ENCODE data around the gene SORCS2. TPM values are rescaled to one million over a fixed set of nuclear protein-coding genes. Genes with fewer than 3 reads are reported as not detected.

Gene SORCS2
- total RNA-seq, 1 donor from 2014 or later, result 4.9 TPM

DNA sequence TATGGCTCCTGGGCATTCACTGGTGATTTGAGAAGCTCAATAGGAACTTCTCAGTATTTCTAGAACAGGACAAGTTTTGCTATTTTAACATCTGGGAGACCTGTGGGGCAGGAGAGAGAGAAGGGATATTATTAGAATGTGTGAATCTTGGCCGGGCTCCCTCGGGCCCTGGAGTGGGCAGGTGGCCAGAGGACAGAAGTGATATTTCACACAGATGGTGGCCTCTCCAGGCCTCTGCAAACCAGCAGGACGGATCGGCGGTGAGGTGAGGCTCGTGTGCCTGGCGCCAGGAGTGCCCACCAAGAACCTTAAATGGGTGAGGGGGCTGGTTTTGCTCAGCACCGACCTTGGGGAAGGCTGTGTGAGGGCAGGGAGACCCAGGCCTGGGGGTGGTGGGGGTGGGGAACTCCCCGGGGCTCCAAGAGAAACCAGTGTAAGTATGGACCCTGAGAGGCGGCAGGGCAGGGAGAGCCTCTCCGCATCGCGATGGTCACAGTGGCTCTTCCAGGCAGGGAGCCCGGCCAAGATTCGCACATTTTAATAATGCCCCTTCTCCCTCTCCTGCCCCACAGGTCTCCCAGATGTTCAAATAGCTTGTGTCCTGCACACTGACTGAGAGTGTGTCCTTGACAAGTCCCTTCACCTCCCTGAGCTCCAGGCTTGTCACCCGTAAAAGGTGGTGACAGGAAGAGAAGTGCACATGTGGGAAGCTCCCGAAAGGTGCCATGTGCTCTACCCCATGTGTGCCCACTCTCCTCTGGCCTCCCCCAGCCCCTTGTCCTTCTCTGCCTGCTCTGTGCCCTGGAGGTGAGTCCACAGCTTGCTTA lies 64.9 kb downstream of the SORCS2 start:
- DNase-seq (ENCODE audit: low spot score in 2 of 2), result no peak
- no peak for FAIRE-seq

DNA sequence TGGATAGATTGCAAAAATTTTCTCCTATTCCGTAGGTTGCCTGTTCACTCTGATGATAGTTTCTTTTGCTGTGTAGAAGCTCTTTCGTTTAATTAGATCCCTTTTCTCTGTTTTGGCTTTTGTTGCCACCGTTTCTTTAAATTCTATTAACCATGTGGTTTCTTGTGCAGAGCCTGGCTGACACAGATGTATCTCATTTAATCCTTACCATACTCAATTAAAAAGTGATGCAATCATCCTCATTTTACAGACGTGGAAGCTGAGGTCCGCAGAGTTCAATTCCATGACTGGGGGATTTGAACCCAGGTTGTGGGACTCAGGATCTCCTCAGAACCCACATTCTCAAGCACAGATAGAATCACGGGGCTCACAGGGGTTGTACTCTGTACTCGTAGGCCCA lies 66.7 kb downstream of the SORCS2 start:
- DNase-seq (ENCODE audit: low spot score in 2 of 2), result no peak
- FAIRE-seq, result no peak

DNA sequence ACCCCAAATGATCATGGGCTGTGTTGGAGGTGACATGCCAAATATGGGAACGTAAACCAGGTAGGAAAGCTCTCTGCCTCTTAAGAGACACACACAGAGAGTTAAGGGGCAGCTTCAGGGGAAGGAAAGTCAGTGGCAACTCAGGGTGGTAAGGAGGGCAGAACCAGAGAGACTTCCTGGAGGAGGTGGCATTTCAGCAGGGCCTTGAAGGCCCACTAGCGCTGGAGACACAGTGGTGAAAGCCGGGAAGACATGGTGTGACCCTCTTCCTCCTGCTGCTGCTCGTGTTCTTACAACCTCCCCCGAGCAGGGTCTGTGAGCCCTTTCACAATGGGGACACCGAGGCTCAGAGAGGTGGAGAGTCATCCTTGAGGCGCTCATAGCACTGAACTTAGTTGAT lies 68.2 kb downstream of the SORCS2 start:
- no peak for DNase-seq (ENCODE audit: low spot score in 2 of 2)
- no peak for FAIRE-seq

DNA sequence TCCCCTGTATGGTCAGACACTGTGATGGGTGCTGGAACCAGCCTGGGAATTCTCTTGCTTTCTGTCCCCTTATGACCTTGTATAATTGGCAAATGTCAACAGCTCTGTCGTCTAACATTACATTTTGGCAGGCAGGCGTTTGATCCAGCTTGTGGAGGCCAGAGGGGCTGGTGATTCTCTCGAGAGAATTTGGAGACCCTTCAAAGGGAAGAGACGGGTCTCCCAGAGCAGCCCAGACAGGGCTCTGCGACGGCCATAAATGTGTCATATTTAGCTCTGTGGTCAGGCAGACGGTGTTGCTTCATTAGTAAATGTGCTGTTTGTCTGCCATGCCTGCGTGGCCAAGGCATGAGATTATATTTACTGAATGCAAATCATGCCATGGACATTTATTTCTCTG lies 68.7 kb downstream of the SORCS2 start:
- no peak for DNase-seq (ENCODE audit: low spot score in 2 of 2)
- FAIRE-seq, result no peak

DNA sequence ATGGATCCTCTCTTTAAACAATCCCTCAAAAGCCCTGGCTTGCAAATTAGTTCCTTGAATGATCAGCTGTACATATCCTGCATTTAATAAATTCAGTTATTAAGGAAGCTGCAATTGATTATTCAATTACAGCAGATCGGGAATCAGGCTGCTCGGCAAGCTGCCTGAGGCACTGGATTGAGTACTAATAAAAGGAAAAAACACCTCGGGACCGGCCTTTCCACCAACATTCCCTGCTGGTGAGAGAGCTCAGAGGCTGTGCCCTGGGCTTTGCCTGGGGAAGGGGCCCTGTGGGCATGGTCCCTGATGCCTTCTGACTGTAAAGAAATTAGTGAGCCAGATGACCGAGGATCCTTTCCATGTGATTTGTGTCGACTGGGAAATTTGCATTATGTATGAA lies 69.2 kb downstream of the SORCS2 start:
- FAIRE-seq (no peak), DNase-seq (ENCODE audit: low spot score in 2 of 2) (no peak)

DNA sequence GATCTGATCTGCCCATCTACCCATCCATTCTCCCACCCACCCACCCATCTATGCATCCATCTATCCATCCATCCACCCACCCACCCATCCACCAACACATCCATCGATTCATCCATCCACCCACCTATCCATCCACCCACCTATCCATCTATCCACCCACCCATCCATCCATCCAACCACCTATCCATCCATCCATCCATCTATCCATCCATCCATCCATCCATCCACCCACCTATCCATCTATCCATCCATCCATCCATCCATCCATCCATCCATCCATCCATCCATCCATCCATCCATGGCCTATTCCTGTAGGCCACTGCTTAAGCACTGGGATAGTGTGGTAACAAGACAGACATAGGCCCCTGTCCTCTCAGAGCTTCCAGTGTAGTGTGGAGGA lies 69.8 kb downstream of the SORCS2 start:
- no peak for FAIRE-seq

DNA sequence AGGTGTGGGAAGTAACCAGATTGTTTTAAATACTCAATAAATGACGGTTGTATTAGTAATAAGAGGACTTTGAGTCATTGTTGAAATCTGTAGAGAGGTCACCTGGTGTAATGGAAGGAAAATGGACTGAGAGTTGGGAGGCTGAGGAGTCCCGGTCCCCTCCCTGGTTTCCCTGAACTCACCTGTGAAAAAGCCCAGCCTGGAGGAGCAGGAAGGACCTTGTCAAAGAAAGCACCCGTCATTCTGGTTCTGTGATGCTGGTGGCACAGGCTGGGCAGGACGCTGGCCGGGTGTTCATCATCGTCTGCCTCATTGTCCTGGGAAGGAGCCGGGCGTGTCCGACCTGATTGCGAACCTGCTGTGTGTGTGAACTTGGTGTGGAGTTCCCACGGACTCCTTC lies 70.8 kb downstream of the SORCS2 start:
- no peak for FAIRE-seq

More for the DNA sequence above, 69.8 kb downstream of the SORCS2 start:
- no peak for DNase-seq (ENCODE audit: low spot score in 2 of 2)

DNA sequence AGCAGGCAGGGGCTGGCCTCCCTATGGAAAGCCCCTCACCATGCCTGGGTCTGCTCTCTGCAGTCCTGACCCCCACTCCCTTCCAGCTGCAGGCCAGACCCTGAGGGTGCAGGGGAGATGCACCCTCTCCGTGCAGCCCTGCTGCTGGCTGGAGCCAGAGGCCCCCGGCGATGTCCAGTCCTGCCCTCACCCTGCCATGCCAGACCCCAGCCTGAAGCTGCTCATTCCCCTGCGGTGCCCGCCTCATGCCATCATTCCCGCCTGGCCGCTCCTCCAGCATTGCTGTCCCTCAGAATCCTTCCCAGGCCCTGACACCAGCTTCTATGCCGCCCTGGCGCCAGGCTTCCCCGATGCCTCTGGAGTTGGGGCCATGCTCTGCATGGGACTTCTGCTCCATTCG lies 72.4 kb downstream of the SORCS2 start:
- FAIRE-seq, result no peak
- no peak for DNase-seq (ENCODE audit: low spot score in 2 of 2)

More for the DNA sequence above, 70.8 kb downstream of the SORCS2 start:
- no peak for DNase-seq (ENCODE audit: low spot score in 2 of 2)

DNA sequence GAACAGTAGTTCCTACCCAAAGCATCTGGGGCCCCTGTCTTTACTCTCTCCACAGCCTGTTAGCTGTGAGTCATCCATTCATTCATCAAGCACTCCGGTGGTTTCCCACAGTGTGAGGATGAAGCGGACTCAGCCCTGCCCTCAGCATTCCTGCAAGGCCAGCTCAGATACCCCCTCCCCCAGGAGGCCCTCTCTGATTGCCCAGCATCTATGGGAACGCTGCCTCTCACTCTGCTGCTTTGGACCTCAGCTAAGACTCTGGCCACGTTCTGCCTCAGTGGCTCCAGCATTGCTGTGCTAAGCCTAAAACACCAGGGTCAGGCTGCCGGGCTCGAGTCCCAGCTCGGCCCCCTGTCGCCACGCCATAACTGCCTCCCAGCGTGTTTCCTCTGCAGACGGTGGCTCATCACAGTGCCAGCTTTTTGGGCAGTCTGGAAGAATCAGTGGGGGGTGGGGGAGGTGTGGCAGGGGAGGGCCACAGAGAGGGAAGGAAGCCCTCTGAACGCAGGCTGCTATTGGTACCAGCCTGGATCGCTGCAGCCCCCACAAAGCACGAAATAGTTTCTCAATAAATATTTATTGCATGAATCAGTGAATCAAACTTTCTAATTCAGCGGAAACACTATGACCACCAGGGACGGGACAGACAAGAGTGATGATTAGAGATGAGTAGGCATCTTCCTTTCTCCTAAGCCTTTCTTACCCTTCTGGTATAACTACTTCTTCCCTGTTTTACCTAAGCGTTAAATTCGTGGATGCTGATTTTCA lies 74.4 kb downstream of the SORCS2 start:
- no peak for DNase-seq (ENCODE audit: low spot score in 2 of 2)
- FAIRE-seq, result no peak

DNA sequence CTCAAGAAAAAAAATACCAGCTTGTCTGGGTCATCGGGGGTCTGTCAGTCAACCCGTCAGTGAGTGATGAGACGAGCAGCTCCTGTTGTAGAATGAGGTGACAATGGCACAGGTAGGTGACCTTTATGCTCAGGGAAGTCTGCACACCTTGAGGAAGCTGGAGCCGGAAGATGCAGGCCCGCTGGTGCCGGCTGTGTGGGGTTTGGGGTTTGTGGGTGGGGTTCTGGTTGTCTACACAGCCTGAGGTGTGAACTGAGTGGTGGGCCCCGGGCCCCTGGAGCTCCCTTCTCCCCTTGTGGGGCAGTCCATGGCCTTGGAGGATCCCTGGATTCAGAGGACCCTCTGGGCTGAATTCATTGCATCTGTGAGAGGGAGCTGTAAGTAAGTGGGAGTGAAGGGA lies 75.5 kb downstream of the SORCS2 start:
- DNase-seq (ENCODE audit: low spot score in 2 of 2), result no peak
- no peak for FAIRE-seq

DNA sequence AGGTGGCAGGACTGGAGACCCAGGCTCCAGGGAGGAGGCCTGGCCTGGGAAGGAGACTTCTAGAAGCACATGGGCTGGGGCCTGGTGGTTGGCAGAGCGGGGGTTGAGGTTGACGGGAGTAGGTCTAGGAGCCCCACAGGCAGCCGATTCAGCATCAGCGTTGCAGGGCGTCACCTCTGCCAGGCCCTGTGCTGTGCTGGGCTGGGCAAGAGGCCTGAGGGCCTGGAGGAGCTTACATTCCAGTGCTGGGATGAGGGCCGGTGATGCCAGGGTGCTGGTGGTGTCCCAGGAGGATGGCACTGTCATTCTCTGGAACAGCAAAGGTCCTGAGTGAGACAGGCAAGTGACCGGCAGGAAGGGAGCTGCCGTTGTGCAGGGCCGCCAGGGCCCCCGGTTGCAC lies 76.6 kb downstream of the SORCS2 start:
- no peak for FAIRE-seq

DNA sequence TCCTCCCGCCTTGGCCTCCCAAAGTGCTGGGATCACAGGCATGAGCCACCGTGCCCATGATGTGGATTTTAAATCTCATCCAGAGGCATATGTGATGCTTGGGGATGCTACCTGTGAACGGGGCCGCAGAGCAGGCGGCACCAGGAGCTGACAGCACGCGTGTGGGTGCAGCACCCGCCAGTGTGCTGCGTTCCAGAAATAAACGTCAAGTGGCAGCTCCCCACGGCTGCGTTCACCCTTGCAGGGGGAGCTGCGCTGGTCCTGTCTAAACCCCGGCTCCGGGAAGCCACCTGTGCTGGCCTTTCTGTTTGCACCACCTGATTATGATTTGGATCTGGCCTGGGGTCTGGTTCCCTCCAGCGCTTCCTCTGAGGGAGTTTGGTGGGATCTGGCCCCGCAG lies 77.8 kb downstream of the SORCS2 start:
- DNase-seq (ENCODE audit: low spot score in 2 of 2) (no peak), FAIRE-seq (no peak)

More for the DNA sequence above, 76.6 kb downstream of the SORCS2 start:
- no peak for DNase-seq (ENCODE audit: low spot score in 2 of 2)

DNA sequence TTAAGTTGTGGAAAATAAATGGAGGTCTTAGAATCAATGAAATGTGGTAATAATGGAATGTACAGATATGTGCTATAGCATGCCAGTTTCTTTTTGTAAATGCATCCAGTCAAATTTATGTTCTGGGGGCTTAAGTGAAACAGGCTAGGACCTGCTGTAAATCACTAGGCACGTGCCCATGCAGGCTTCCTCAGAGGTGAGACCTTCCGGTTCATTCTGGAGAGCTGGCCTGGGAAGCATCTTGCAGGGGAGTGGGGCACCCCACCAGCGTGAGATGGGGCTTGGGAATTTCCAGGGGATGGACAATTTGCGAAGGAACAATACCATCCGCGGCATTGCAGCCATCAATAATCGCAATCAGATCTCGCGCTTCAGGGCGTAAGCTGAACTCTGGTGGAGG lies 80.1 kb downstream of the SORCS2 start:
- no peak for FAIRE-seq
- DNase-seq (ENCODE audit: low spot score in 2 of 2), result no peak

DNA sequence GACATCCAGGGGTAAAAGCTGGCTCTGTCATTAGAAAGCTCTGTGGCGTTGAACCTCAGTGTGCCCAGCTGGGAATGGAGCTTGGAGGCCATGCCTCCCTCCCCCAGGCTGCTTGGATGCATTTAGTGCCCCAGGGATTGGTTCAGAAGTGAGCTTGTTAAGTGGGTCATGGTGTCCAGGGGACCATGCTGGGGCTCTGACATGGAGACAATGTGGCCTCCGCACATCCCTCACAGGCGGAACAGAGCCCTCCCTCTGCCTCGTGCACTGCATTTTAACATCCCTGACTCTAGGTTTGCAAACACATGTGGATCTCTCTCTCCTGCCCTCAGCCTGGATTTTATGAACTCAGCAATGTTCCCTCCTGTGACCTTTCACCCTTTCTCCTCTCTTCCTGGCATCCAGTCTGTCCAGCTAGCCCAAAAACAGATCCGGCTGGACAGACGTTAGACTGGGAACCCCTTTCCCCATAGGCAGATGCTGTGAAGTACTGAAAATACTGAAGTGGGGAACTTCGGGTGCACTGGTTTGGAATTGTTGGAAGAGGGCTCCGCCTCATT lies 81.5 kb downstream of the SORCS2 start:
- DNase-seq (ENCODE audit: low spot score in 2 of 2) (no peak), FAIRE-seq (no peak)

DNA sequence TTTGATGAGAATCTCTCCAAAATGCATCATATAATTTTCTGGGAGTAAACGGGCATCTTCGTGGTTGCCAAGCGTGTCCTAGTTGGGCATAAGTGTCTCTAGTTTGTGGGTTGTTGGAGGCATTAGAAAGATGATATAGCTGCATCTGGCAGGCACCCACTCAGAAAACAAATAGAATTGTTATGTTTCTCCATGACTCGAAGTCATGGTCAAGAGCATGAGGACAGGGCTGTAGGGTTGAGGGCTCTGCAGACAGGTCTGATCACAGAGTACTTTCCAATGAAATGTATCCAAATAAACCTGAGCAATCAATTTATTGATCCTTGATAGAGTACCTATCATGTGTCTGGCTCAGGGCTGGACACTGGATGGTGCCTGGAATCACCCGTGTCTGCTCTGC lies 82.7 kb downstream of the SORCS2 start:
- DNase-seq (ENCODE audit: low spot score in 2 of 2) (no peak), FAIRE-seq (no peak)

DNA sequence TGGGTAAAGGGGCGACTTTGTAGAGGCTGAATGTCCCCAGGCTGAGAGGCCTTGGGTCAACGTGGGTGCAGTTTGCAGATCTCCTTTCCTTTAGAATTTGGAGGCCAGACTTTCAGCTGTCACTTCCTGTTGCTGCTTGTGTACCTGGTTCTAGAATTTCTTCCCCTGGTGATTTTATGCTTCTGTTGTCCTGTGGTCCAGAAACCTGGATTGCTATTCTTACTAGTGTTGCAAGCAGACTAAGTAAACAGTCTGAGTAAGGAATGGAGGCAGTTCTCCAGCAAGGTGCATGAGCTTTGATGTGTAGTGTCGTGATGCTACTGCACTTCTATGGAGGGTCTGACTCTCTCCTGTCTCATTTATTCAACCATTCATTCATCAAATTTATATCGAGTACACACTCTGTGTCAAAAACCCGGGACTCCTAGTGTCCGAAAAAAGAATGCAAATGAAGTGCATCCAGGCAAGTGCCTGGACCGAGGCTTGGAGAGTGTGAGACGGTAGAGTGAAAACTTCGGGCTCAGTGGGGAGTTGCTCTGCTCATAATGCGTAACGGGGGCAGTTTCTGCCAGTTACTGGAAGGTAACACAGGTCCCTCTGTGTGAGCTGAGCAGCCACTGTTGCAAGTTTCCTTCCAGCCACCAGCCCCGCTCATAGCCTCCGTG lies 83.3 kb downstream of the SORCS2 start:
- FAIRE-seq, result no peak
- DNase-seq (ENCODE audit: low spot score in 2 of 2), result no peak

DNA sequence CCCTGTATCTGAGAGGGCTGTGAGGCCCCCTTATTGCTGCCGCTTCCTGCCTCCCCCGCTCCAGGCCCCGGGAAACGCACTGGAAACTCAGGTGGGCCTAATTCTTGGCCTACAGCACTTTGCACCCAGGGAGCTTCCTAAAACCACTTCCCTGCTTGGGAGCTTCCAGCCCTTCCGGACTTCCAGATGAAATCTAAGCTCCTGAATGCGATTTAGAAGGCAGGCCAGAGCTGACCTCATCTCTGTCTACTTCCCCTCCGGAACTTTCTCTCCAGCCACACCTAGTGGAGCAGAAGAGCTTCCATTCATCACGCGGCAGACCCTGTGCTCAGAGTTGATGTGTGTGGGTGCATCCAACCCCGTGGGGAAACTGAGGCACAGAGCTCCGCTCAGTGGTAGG lies 84.2 kb downstream of the SORCS2 start:
- no peak for DNase-seq (ENCODE audit: low spot score in 2 of 2)
- FAIRE-seq, result no peak

DNA sequence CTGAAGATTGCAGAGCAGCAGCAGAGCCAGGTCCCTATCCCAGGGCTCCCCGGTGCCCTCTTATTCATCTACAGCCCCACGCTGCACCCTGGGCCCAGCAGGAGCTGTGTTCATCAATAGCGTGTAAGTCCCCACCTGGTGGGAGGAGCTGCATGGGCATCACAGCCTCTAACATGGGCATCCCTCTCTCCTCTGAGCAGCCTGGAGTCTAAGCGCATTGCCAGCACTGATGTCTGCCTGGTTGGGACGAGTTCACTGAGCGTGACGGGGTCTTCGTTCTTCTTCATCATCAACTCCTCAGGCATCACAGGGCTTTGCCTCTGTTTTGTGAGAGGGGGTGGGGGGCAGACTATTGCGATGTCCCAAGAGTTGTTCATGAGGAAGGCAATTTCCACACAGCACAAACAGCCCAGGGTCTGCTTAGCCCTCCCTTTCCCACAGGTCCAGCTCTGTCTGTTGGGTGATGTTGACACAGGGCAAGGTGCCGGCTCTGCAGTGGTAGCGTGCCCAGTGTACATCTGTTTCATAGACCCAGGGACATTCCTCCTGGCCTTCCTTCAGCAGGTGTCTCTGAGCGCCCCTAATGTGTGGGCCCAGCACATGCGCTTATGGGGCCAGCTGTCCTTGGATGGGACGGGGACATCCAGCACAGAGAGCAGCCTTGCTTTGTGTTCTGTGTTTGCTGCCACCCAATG lies 85.9 kb downstream of the SORCS2 start:
- DNase-seq (ENCODE audit: low spot score in 2 of 2), result no peak

DNA sequence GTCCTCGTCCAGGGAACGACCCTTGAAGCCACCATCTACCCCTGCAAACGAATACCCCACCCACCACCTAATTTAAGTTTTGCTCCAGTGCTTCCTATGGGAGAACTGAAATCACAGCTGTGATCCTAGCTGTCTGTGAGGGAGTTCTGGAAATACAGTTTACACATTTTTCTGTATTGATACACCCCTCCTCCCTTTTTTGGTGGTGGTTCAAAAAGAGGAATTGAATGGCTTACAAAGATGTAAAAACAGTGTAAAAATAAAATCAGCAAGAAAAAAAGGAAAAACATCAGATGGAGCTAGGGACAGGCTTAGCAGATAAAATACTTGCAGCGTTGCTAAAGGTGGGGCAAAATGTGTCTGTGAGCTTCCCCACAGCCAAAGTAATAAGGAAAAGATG lies 86.6 kb downstream of the SORCS2 start:
- no peak for FAIRE-seq
- DNase-seq (ENCODE audit: low spot score in 2 of 2), result no peak

More for the DNA sequence above, 85.9 kb downstream of the SORCS2 start:
- FAIRE-seq, result no peak

DNA sequence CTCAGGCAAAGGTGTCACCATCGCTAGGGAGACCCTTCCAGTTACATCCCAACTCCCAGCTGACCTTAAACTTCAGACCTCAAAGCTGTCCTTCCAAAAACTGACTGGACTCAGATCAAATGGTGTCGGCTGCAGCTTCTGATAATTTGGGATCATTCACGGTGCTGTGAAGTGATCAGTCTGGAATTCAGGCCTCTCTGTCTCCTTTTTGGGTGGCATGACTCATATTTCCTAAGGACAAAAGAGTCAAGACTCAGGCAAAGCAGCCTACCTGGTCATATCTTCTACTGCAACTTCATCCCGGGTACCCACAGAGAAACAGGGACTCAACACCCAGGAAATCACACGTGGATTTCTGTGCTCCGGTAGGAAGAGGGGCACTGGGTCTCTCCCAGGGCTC lies 87.6 kb downstream of the SORCS2 start:
- no peak for DNase-seq (ENCODE audit: low spot score in 2 of 2)
- no peak for FAIRE-seq
